Ascending aorta (tissue), 2 donors: ENCODE data around the gene CFAP100. TPM values are rescaled to one million over a fixed set of nuclear protein-coding genes. Genes with fewer than 3 reads are reported as not detected.

Experiments used
- DNase-seq, 2 donors: peaks; one replicate each; pipeline ENCODE4 v3.0.0-alpha.2; 2019; ENCODE audit warnings: low spot score in 2 of 2
- H3K27ac ChIP-seq, 2 donors: fragments of 200-600 bp; sonication (generic); one replicate each; pipeline ENCODE4 v1.5.1; 2016 to 2017; ENCODE audit warnings: mild to moderate bottlenecking in 1 of 2
- H3K27me3 ChIP-seq: fragments of 200-600 bp; sonication (generic); one replicate; pipeline ENCODE4 v1.5.1; 2017
- H3K36me3 ChIP-seq, 2 donors: fragments of 200-600 bp; sonication (generic); one replicate each; pipeline ENCODE4 v1.5.1; 2016
- H3K4me1 ChIP-seq, 2 donors: fragments of 200-600 bp; sonication (generic); one replicate each; pipeline ENCODE4 v1.5.1; 2016 to 2017; ENCODE audit warnings: mild to moderate bottlenecking in 1 of 2
- H3K4me3 ChIP-seq, 2 donors: fragments of 200-600 bp; sonication (generic); one replicate each; pipeline ENCODE4 v1.5.1; 2016 to 2017; ENCODE audit warnings: mild to moderate bottlenecking in 1 of 2
- H3K9me3 ChIP-seq, 2 donors: fragments of 200-600 bp; sonication (generic); one replicate each; pipeline ENCODE4 v1.5.1; 2016
- CTCF ChIP-seq, 3 experiments: fragments of 200-600 bp in 2 of 3; fragments of 450-650 bp in 1 of 3; sonication (generic) in 2 of 3; IDR thresholded peaks; one replicate each; pipeline ENCODE4 v1.5.1; 2016 to 2019; ENCODE audit warnings: antibody characterized with exemption in 3 of 3, mild to moderate bottlenecking in 1 of 3, moderate library complexity in 1 of 3
- intact Hi-C: fragments of 100-400 bp; cut with DNase I; formaldehyde crosslinking; loops from one replicate; pipeline ENCODE4 v1.15.1; 2023
- total RNA-seq: library from RNA; depleted of rRNA; stranded (reverse); fragments of >200 nt; gene quantifications from one replicate; pipeline ENCODE4 v1.1.0, GENCODE V29; 2016

The CFAP100 gene
- total RNA-seq, 1 donor from 2014 or later: not detected

DNA sequence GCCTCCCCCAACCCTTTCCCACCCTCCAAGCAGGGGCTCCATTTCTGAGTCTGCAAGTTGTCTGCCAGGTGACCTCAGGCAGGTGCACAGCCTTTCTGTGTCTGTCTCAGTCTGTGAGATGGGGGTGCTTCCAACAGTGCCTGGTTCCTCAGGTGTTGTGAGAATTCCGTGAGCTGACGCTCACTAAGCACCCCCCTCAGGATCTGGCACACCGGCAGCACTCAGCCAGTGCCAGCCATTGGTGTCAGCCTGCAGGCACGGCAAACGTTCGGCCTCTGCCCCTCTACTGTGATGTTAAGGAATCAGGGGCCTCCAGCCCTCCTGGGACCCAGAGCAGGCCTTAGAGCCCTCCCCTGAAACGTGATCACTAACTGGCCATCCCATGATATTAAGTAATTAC lies 39.9 kb upstream of the CFAP100 start:
- TF ChIP-seq CTCF (IDR thresholded peaks at IDR 0.05): no peak
- H3K27ac ChIP-seq: peak overlapping the region; percentile 98 to 99
- H3K4me1 ChIP-seq: peaks cover 15 to 59% of the 10 kb centered on the region in 2 donors
- H3K9me3 ChIP-seq: no peaks in the 10 kb centered on the region
- intact Hi-C loops: loop anchor here (2.0 to 10.0 kb wide), 4 partner anchors 14 to 430 kb away; partner anchors contain the start of gene ALDH1L1
- H3K4me3 ChIP-seq: peak overlapping the region; percentile 91 to 97
- peaks cover 29 to 48% of the 10 kb centered on the region in 2 donors for H3K36me3 ChIP-seq
- no peaks in the 10 kb centered on the region for H3K27me3 ChIP-seq
- DNase-seq: no peak

GRCh38 chr3:126355251-126355650 lies 39.5 kb upstream of the CFAP100 start:
- intact Hi-C loops: loop anchor here (2.0 to 10.0 kb wide), 4 partner anchors 14 to 430 kb away; partner anchors contain the start of gene ALDH1L1
- no peaks in the 10 kb centered on the region for H3K9me3 ChIP-seq
- H3K36me3 ChIP-seq: peaks cover 28 to 43% of the 10 kb centered on the region in 2 donors
- H3K27me3 ChIP-seq: no peaks in the 10 kb centered on the region
- H3K4me3 ChIP-seq: peak overlapping the region; percentile 91 to 97
- no peak for TF ChIP-seq CTCF (IDR thresholded peaks at IDR 0.05)
- peak overlapping the region; percentile 98 to 99 for H3K27ac ChIP-seq
- peaks cover 15 to 54% of the 10 kb centered on the region in 2 donors for H3K4me1 ChIP-seq
- DNase-seq: no peak

GRCh38 chr3:126355777-126356372 lies 38.8 kb upstream of the CFAP100 start:
- Histone ChIP-seq H3K9me3 (no peaks in the 10 kb centered on the region), H3K4me1 (peaks cover 15 to 49% of the 10 kb centered on the region in 2 donors), H3K27ac (peak overlapping the region; percentile 98 to 99), H3K27me3 (no peaks in the 10 kb centered on the region), H3K4me3 (peak overlapping the region; percentile 91 to 97), H3K36me3 (peaks cover 24 to 37% of the 10 kb centered on the region in 2 donors)
- peak; percentile 93 to 99 for DNase-seq
- no peak for TF ChIP-seq CTCF (IDR thresholded peaks at IDR 0.05)
- intact Hi-C loops: loop anchor here (1.0 to 10.0 kb wide), 7 partner anchors 15 to 431 kb away; partner anchors contain the start of genes ALDH1L1 and ZXDC

DNA sequence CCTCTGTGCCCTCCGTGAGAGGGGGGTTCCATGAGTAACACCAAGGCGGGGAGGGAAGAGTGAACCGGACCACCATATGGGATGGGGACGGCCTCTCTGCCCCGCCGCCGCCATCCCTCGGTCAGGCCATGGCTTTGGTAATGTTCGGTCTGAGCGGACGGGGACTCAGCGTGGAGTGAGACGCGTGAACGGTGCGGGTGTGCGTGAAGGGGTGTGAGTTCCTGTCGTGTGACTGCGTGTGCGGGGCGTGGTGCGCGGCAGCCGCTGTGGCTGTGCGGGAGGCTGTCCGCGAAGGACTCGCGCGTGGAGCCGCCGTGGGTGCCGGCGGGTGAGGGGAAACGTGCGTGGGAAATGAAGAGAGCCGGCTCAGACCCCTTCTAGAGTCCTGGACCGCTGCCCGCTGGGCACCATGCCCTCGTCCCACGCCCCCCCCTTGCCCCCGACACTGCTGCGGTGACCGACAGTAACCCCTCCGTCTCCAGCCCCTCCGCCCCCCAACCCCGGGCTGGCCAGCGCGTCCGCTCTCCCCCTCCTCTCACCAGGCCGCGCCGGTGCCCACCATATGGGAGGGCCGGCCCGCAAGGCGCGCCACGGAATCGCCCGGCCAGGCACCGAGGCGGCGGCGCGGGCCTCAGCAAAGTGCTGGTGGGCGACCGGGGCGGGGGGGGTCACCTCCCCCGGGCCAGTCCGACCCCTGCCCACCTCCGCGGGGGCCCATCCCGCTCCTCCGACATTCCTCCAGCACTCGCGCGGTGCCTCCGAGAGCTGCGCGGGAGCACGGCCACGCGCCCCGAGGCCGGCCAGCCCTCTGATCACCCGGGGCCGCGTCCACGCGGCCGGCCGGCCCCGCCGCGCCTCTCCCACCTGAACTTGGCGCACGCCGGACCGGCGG lies 38.1 kb upstream of the CFAP100 start:
- Histone ChIP-seq H3K4me1 (peaks cover 10 to 42% of the 10 kb centered on the region in 2 donors), H3K9me3 (no peaks in the 10 kb centered on the region), H3K36me3 (peaks cover 16 to 30% of the 10 kb centered on the region in 2 donors), H3K27me3 (no peaks in the 10 kb centered on the region), H3K27ac (peak overlapping the region; percentile 98 to 99), H3K4me3 (peak overlapping the region; percentile 91 to 97)
- intact Hi-C loops: loop anchor here (1.0 to 10.0 kb wide), 6 partner anchors 86 to 432 kb away; partner anchors contain the start of genes ALDH1L1 and ZXDC
- no peak for TF ChIP-seq CTCF (IDR thresholded peaks at IDR 0.05)
- DNase-seq: peak in 1 of 2 donors; percentile 72

DNA sequence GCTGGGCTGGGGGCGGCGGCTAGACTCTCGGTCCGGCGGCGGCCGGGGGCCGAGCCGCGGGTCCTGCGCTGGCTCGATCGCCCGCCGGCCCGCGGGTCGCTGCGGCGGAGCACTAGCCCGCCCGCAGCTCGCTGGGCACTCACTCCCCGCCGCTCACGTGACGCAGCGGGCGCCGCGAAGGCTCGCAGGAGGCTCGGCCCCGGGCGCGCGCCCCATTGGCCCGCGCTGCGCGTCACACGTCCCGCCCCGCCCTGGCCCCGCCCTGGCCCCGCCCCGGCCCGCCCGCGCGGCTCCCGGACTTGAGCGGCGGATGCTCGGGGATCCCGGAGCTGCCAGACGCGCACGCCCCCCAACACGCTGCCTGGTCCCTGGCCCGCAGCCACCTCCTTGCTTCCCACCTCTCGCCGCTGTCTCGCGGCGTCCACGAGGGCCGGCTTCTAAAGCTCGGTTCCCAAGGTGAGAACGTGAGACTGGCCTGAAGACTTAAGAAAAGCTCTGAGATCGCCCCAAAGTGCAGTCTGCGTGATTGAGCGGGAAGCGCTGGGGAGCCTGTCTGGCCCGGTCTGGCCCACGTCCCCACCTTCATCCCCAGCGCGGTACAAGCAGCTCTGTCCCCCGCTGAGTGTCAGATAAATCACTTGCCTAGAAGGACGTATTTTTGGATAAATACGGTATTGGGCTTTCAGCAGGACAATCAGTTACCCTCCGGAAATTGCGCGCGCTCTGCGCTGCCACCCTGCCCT lies 37.2 kb upstream of the CFAP100 start, which contains the start of gene KLF15:
TSS of gene KLF15 (minus strand) at position 114 of the 743 bp plus-strand sequence. CDS start 4,486 bp downstream, outside the sequence.
- no peaks in the 10 kb centered on the region for H3K27me3 ChIP-seq
- peak within 1 kb of the TSS; percentile 91 to 97 for H3K4me3 ChIP-seq
- TF ChIP-seq CTCF (IDR thresholded peaks at IDR 0.05): no peak
- intact Hi-C loops: loop anchor here (1.0 to 10.0 kb wide), 7 partner anchors 32 to 433 kb away; partner anchors contain the start of genes ALDH1L1 and ZXDC
- no peaks in the 10 kb centered on the region for H3K9me3 ChIP-seq
- peaks cover 8 to 35% of the 10 kb centered on the region in 2 donors for H3K4me1 ChIP-seq
- H3K36me3 ChIP-seq: peaks cover 8 to 21% of the 10 kb centered on the region in 2 donors
- peak; percentile 38 to 95 for DNase-seq
- peak within 1 kb of the TSS; percentile 98 to 99 for H3K27ac ChIP-seq
